Activated B cell treated with CpG ODN at 0.5 μM for 24 hours (primary cell): ENCODE measurements around the gene PAX2. TPM values are rescaled to one million over a fixed set of nuclear protein-coding genes. Genes with fewer than 3 reads are reported as not detected.
A peak's percentile ranks its signal among the peaks of the same experiment; 100 is the strongest.

Experiments used
- ATAC-seq: fragments of 200-7000 bp; cut with Tn5 transposase; one replicate; pipeline ENCODE4 v1.10.0; 2021; ENCODE audit warnings: low read depth, mild to moderate bottlenecking, moderate library complexity
- CTCF ChIA-PET: fragments of 350-600 bp; sonication (Branson Sonifier 250); formaldehyde crosslinking; loops from one replicate; lab custom pipeline; 2021; ENCODE audit warnings: antibody characterized with exemption; lab: Charles Lee
- POLR2A ChIA-PET: fragments of 350-600 bp; sonication (Branson Sonifier 250); formaldehyde crosslinking; loops from one replicate; lab custom pipeline; 2021; ENCODE audit warnings: antibody characterized with exemption; lab: Charles Lee
- DNase-seq: peaks from one replicate; pipeline ENCODE4 v3.0.0; 2022
- H3K27ac Mint-ChIP-seq: one replicate; pipeline ENCODE4 v1.8.0; 2020; ENCODE audit warnings: mixed read lengths
- H3K27me3 Mint-ChIP-seq: one replicate; pipeline ENCODE4 v1.8.0; 2021; ENCODE audit warnings: mixed read lengths
- H3K36me3 Mint-ChIP-seq: one replicate; pipeline ENCODE4 v1.8.0; 2021; ENCODE audit warnings: low read depth, mixed read lengths
- H3K4me1 Mint-ChIP-seq: one replicate; pipeline ENCODE4 v1.8.0; 2021; ENCODE audit warnings: mixed read lengths
- H3K4me3 Mint-ChIP-seq: one replicate; pipeline ENCODE4 v1.8.0; 2020; ENCODE audit warnings: mild to moderate bottlenecking, mixed read lengths
- H3K9me3 Mint-ChIP-seq: one replicate; pipeline ENCODE4 v1.8.0; 2020; ENCODE audit warnings: mixed read lengths
- CTCF ChIP-seq: fragments of 200-600 bp; IDR thresholded peaks from one replicate; pipeline ENCODE4 v1.8.0; 2022; ENCODE audit warnings: antibody characterized with exemption, mild to moderate bottlenecking
- intact Hi-C: fragments of 100-400 bp; cut with micrococcal nuclease; formaldehyde crosslinking; loops from one replicate; pipeline ENCODE4 v1.15.1; 2024
- total RNA-seq: library from RNA; stranded (reverse); gene quantifications from 2 replicates; pipeline ENCODE4 v1.2.3, GENCODE V29; 2022

Gene PAX2
- total RNA-seq, 1 donor from 2014 or later, result not detected

- peak overlapping the region; percentile 76 for H3K4me3 Mint-ChIP-seq
- no peak for TF ChIP-seq CTCF
- POLR2A ChIA-PET, result interaction anchor here (0.6 to 1.1 kb wide), 3 partner anchors 246 to 869 kb away, joined by 3 to 7 read pairs (median 5); partner anchors contain the start of gene HIF1AN
Observed at GRCh38 chr10:100825325-100825875, 80.0 kb downstream of the PAX2 start.

GRCh38 chr10:100826031-100826651 lies 80.8 kb downstream of the PAX2 start:
- POLR2A ChIA-PET, result interaction anchor here (0.6 to 1.1 kb wide), 3 partner anchors 245 to 868 kb away, joined by 3 to 7 read pairs (median 5); partner anchors contain the start of gene HIF1AN
- peak overlapping the region; percentile 76 for H3K4me3 Mint-ChIP-seq
- no peak for TF ChIP-seq CTCF
- CTCF ChIA-PET, result interaction anchor here (1.0 to 1.3 kb wide), 5 partner anchors 82 to 296 kb away, joined by 3 read pairs; no protein-coding TSS in a partner anchor
- peak; percentile 41 for ATAC-seq
- no peaks in the 10 kb centered on the region for H3K9me3 Mint-ChIP-seq
- intact Hi-C loops, result loop anchor here (1.0 to 10.0 kb wide), 7 partner anchors 86 to 1291 kb away; partner anchors contain the start of genes NKX2-3 and SLF2
- H3K4me1 Mint-ChIP-seq, result peaks cover 41% of the 10 kb centered on the region
- H3K27me3 Mint-ChIP-seq, result peaks cover 59% of the 10 kb centered on the region
- H3K36me3 Mint-ChIP-seq, result no peaks in the 10 kb centered on the region
- no peak overlapping the region for H3K27ac Mint-ChIP-seq
- DNase-seq, result peak; percentile 23

More at GRCh38 chr10:100825325-100825875, 80.0 kb downstream of the PAX2 start:
- CTCF ChIA-PET, result interaction anchor here (1.0 to 1.3 kb wide), 5 partner anchors 82 to 295 kb away, joined by 3 read pairs; no protein-coding TSS in a partner anchor
- no peak for ATAC-seq
- Mint-ChIP-seq H3K27me3 (peaks cover 57% of the 10 kb centered on the region), H3K9me3 (no peaks in the 10 kb centered on the region), H3K27ac (no peak overlapping the region), H3K36me3 (no peaks in the 10 kb centered on the region), H3K4me1 (peaks cover 41% of the 10 kb centered on the region)
- DNase-seq, result no peak
- intact Hi-C loops, result loop anchor here (5.0 to 10.0 kb wide), 5 partner anchors 168 to 1291 kb away; partner anchors contain the start of gene NKX2-3

GRCh38 chr10:100826661-100826982 lies 81.2 kb downstream of the PAX2 start:
- Mint-ChIP-seq H3K9me3 (no peaks in the 10 kb centered on the region), H3K4me1 (peaks cover 41% of the 10 kb centered on the region), H3K27me3 (peaks cover 61% of the 10 kb centered on the region), H3K27ac (no peak overlapping the region), H3K4me3 (peak overlapping the region; percentile 76), H3K36me3 (no peaks in the 10 kb centered on the region)
- DNase-seq (no peak), ATAC-seq (peak; percentile 5)
- TF ChIP-seq CTCF, result no peak
- CTCF ChIA-PET, result no interaction called here
- POLR2A ChIA-PET, result interaction anchor here (1.1 kb wide), 2 partner anchors 291 to 868 kb away, joined by 3 to 5 read pairs; partner anchors contain the start of gene HIF1AN
- intact Hi-C loops, result loop anchor here (1.0 to 10.0 kb wide), 7 partner anchors 86 to 1292 kb away; partner anchors contain the start of genes NKX2-3 and SLF2

- ATAC-seq (peak; percentile 47), DNase-seq (peak; percentile 52)
- intact Hi-C loops, result loop anchor here (1.0 to 10.0 kb wide), 8 partner anchors 82 to 1292 kb away; partner anchors contain the start of genes NKX2-3, PAX2 and SLF2
- no peak for TF ChIP-seq CTCF
- POLR2A ChIA-PET, result no interaction called here
- H3K27me3 Mint-ChIP-seq, result peaks cover 62% of the 10 kb centered on the region
- peak overlapping the region; percentile 83 for H3K4me3 Mint-ChIP-seq
- no peaks in the 10 kb centered on the region for H3K9me3 Mint-ChIP-seq
- H3K4me1 Mint-ChIP-seq, result peaks cover 41% of the 10 kb centered on the region
- no peak overlapping the region for H3K27ac Mint-ChIP-seq
- H3K36me3 Mint-ChIP-seq, result no peaks in the 10 kb centered on the region
- CTCF ChIA-PET, result interaction anchor here (0.8 to 0.9 kb wide), 2 partner anchors 83 to 99 kb away, joined by 3 read pairs; no protein-coding TSS in a partner anchor
Observed at GRCh38 chr10:100826983-100827818, 81.8 kb downstream of the PAX2 start.
